GM19035 (cell line): Measurements from ENCODE around the gene ADGRA1.

Source experiments
- ATAC-seq: cut with Tn5 transposase; IDR thresholded peaks from one replicate; pipeline ENCODE4 v1.9.1; 2021; ENCODE audit not compliant: unreplicated experiment

The ADGRA1 gene

DNA sequence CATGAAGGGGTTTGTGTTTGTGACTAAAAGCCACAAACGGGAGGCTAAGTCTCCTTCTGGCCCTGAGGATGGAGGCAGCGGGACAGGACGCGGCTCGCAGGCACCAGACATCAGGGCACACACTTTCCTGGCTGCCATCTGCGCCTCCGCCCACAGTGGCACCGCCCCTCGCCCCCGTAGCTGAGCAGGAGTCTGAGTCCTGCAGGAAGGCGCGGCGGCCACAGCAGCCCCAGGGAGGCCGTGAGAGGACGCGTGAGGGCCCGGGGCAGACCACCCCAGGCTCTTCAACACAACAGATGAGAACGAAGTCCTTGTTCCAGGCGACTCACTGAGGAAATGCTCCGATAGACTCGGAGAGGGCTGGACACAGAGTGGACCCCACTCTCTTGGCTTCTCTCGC is 6.6 kb downstream of the ADGRA1 start:
- no peak for ATAC-seq

DNA sequence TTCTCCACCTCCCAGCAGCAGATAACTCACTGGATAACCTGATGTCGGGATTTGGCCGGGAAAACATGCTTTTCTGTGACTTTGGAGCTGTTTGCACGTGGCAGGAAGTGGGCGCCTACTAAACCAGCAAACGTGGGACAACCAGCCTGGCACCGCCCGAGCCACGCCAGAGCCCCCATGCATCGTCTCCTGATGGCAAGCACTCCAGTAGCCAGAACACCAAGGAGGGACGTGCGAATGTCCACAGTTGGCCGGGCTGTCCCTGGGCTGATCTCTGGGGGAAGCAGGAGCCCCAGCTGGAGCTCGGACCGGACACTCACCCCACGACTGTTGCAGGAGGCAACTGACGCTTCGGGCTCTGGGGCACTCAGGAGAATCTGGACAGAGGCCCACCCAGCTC is 7.1 kb downstream of the ADGRA1 start:
- ATAC-seq = no peak

DNA sequence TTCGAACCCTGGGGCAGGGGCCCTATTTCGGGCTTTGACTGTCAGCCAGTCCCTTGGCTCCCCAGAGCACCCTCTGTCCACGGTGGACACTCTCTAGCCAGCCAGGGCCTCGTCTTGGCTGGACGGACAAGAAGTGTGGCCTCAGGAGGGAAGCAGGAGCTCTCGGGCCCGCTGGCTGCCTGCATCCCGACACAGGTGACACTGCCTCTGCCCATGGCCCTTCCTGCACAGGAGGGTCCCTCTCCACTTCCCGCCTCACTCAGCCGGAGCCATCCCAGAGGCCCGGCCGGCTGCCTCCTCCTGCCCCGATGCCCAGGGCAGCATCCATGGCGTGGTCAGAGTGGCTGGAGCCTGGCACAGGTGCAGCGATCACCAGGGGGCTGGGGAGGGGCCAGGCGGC is 7.9 kb downstream of the ADGRA1 start:
- ATAC-seq = no peak

- ATAC-seq = no peak
Observed at GRCh38 chr10:133096616-133097269, 9.0 kb downstream of the ADGRA1 start.

GRCh38 chr10:133097418-133097817 is 9.7 kb downstream of the ADGRA1 start:
- no peak for ATAC-seq

DNA sequence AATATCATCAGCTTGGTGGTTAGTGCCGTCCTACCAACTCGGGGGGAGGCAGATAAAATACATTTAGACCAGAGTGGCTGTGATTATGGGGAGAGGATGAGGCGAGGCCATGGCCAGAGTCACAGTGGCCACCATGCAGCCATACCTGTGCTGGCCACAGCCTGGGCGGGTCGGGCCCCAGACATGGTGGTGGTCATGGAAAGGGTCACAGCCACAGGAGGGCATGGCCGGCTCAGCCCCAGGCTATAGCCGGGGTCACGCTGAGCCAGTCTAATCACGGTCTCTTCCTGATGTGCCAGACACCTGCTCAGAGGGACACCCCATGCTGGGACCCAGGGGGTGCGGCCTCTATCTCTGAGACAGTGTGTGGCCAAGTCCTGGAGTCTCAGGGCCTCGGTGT is 10.2 kb downstream of the ADGRA1 start:
- no peak for ATAC-seq

- no peak for ATAC-seq
Observed at GRCh38 chr10:133098426-133099124, 10.9 kb downstream of the ADGRA1 start.

DNA sequence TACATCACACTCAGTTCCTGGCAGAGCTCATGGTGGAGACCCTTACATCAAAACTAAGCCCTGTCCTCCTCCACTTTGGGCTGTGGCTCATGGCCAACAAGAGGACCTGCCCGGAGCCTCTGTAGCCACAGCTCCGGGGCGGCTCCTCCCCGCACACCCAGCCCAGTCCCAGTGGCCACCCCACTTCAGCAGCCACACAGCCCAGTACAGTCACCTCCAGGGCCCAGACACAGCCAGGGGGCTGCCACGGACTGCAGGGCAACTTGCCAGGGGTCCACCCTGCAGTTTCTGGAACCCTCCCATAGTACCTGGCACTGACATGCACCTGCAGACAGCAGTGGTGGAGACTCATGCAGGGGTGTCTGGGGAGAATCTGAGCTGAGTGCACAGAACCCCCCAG is 11.8 kb downstream of the ADGRA1 start:
- ATAC-seq = no peak

- no peak for ATAC-seq
Observed at GRCh38 chr10:133100186-133100585, 12.5 kb downstream of the ADGRA1 start.

- no peak for ATAC-seq
Observed at GRCh38 chr10:133100706-133101415, 13.1 kb downstream of the ADGRA1 start.

DNA sequence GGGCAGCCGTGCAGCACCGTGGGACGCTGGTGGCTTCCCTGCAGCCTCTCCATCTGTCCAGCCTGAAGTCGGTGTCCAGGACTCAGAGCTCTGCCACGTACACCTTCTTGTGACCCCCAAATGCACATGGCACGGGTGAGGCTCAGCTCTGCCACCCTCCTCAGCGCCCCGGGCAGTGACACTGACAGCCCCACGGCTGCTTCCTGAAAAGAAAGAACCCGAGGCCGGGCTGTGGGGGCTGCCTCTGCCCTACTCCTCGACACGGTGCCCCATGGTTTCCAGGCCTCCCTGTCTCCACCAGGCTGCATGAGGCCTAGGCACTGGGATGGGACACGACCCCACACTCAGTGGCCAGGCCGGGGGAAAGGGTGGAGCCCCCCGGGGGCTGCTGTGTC is 13.7 kb downstream of the ADGRA1 start:
- ATAC-seq = no peak

DNA sequence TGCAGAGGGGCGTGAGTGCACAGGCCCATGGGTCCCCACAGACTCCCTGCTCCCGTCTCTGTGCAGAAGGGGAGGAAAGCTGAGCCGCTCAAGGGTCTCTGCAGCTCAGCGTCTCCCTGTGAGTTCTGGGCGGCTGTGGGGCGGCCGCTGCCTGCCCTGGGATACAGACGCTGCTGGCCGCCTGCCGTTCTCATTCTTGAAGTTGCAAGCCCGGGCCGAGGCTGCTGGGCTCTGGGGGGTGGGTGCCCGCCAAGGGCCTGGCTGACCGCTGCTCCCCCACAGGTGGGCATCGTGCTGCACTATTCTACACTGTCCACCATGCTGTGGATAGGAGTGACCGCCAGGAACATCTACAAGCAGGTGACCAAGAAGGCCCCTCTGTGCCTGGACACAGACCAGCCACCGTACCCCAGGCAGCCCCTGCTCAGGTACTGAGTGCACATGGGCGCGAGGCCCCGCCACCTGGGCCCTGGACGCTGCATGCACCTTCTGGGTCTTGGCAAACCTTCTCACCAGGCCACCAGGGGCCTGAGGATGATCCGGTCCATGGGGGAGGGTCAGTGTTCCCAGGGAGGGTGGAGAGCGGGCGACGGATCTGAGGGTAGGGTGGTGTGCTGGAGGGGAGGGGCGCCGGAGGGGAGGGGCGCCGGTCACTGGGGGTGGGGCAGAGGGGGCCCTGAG is 14.8 kb downstream of the ADGRA1 start:
- no peak for ATAC-seq

- no peak for ATAC-seq
Observed at GRCh38 chr10:133103311-133103910, 15.7 kb downstream of the ADGRA1 start.

- ATAC-seq = no peak
Observed at GRCh38 chr10:133104068-133104962, 16.6 kb downstream of the ADGRA1 start.

GRCh38 chr10:133104963-133105640 is 17.4 kb downstream of the ADGRA1 start:
- no peak for ATAC-seq

DNA sequence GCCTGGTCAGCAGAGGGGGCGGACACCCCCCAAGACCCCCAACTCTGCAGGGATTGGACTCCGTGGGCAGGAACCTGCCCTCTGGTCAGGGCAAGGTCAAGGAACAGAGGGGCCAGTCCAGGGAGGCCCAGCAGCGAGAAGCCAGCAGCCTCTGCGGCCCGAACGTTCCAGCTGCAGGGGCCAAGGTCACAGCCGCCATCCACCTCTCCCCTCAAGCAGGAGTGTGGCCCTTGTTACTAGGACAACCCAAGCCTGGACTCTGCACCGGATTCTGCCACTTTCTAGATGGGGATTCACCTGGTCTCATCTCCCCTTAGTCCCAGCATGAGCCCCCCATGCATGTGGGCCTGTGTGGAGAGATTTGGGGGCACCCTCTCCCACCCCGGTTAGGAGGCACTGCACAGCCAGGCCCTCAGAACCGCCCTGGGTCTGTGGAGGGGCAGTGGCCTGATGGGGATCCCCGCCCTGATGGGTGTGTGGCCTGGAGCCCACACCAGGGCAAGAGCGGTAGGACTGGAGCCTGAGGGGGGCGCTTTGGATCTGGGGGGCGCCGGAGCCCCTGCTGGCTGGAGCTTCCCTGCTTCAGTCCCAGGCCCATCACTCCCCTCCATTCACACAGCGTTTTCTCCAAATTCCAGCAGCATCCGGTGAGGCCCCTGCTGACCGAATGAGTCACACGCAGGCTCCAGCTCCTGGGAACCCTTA is 18.1 kb downstream of the ADGRA1 start:
- no peak for ATAC-seq

GRCh38 chr10:133106516-133106915 is 18.8 kb downstream of the ADGRA1 start:
- no peak for ATAC-seq

DNA sequence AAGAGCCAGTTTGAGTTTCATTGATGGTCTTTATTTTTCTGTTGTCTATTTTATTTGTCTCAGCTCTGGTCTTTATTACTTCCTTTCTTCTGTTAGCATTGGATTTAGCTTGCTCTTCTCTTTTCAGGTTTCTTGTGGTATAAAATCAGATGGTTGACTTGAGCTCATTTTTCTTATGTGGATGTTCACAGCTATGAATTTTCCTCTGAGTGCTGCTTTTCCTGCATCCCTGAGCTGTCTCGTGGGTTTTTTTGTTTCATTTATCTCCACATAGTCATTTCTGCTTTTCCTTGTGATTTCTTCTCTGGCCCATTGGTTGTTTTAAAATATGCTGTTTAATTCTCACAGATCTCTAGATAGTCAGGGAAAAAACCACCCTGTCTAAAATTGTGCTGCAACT is 19.7 kb downstream of the ADGRA1 start:
- ATAC-seq = no peak

DNA sequence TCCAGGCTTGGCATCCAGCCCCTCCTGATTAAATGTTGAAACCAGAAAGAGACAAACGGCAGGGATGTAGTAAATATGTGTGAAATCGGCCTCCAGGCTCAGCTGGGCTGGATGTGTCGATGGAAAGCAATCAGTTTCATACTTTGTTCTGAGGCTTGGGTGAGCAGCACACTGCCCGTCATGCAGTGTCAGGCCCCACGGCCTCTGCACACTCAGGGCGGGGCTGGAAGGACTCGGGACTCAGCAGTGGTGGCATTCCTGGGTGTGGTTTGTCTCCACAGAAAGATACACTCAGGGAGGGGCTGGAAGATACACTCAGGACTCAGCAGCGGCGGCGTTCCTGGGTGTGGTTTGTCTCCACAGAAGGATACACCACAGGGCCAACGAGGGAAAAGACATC is 22.0 kb downstream of the ADGRA1 start:
- ATAC-seq = no peak
